Ishikawa (cell line): ENCODE measurements around the gene S1PR3.

Experiments used
- CEBPB ChIP-seq: IDR thresholded peaks from 2 replicates; pipeline ENCODE4 v1.6.1; 2012
- CREB1 ChIP-seq: IDR thresholded peaks from 2 replicates; pipeline ENCODE4 v1.6.1; 2012; ENCODE audit warnings: low read depth
- EGR1 ChIP-seq: IDR thresholded peaks from 2 replicates; pipeline ENCODE4 v1.6.1; 2012
- EP300 ChIP-seq: IDR thresholded peaks from 2 replicates; pipeline ENCODE4 v1.6.1; 2012; ENCODE audit warnings: borderline replicate concordance
- FOXM1 ChIP-seq: IDR thresholded peaks from 2 replicates; pipeline ENCODE4 v1.6.1; 2012; ENCODE audit warnings: low read depth, borderline replicate concordance
- RAD21 ChIP-seq: IDR thresholded peaks from 2 replicates; pipeline ENCODE4 v1.6.1; 2012; ENCODE audit warnings: low read depth
- TAF1 ChIP-seq: IDR thresholded peaks from 2 replicates; pipeline ENCODE4 v1.6.1; 2012; ENCODE audit warnings: low read depth, mild to moderate bottlenecking
- YY1 ChIP-seq: IDR thresholded peaks from 2 replicates; pipeline ENCODE4 v1.6.1; 2012; ENCODE audit warnings: low read depth
- TF ChIP-seq, protein P1 (sequence below): IDR thresholded peaks from 2 replicates; pipeline ENCODE4 v1.6.1; 2012

DNA sequence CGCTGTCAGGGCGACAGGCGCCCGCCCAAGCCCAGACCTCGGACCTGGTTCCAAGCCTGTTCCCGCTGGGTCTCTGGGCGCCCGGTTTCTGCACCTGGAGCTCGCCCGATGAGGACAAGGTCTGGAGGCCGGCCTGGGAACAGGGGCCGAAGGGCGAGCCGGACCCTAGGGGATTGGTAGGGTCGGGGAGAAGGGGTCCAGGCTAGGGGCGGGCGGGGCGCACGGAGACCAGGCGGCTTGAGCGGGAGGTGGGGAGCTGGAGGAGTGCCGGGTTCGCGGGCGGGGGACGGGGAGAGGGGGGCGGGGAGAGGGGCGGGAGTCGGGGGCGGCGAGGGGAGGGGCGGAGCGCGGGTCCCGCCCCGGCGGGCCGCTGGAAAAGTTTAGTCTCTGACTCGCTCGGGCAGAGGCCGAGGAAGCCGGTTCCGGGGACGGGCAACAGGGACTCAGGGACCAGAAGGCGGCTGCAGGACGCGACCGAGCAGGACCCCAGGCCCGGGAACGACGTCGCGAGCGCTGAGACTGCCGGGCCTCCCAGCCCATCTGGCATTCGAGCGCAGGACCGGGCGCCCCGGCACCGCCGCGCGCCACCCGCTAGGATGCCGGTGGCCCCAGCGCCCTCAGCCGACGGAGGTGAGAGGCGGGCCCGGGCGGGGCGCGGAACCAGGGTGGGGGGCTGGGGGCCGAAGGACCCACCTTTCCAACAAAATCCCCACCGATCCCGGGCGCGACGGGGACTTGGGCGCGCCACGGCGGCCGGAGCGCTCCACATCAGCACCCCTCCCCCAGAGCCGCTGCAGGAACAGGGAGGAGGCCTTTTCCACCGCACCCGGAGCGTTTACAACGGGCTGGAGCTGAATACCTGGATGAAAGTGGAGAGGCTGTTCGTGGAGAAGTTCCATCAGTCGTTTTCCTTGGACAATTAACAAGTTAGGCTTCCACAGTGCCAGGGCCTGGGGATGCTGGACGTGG lies at the start of gene S1PR3:
- no peak for TF ChIP-seq CREB1
- TF ChIP-seq, protein P1, sequence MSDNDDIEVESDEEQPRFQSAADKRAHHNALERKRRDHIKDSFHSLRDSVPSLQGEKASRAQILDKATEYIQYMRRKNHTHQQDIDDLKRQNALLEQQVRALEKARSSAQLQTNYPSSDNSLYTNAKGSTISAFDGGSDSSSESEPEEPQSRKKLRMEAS: no peak
- TF ChIP-seq YY1: no peak
- no peak for TF ChIP-seq RAD21
- no peak for TF ChIP-seq TAF1
- TF ChIP-seq EP300: no peak
- TF ChIP-seq FOXM1: no peak
- no peak for TF ChIP-seq CEBPB
- TF ChIP-seq EGR1: no peak
